ENCODE measurements around the gene S1PR3. TPM values are rescaled to one million over a fixed set of nuclear protein-coding genes. Genes with fewer than 3 reads are reported as not detected.

Gene S1PR3
- total RNA-seq, 1 donor from 2014 or later = 37.9 TPM

DNA sequence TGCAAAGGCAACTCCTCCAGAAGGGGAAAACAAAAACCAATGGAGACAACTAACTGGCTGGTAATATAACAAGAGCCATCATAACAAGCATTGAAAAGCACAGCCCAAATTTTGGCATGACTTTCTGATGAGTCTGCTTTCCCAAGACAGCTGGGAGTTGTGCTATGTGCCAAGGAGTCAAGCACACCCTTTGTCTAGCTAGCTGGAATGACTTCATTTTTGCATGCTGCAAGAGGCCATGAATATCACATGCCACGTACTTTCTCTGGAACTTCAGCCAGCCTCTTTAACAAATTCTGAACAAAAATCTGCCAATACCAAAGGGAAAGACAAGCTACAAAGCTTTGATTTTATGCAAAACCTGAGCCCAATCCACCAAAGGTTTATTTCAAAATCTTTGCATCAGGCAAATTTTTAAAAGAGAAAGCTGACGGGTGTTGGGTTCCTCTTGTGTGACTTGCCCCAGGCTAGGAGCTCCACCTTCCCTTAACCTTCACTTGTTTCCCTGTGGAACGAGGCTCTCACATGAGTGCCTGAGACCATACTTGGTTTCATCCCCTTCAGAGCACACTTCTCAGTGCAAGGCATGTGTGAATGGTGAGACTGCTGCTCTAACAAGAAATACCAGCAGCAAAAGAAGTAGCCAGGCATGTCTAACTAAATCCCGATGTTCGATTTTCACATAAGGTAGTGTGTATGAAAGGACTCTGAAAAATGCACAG, 47.3 kb downstream of the S1PR3 start:
- no peaks in the 10 kb centered on the region for H3K36me3 Mint-ChIP-seq
- no peaks in the 10 kb centered on the region for H3K27me3 Mint-ChIP-seq
- TF ChIP-seq, protein P1, sequence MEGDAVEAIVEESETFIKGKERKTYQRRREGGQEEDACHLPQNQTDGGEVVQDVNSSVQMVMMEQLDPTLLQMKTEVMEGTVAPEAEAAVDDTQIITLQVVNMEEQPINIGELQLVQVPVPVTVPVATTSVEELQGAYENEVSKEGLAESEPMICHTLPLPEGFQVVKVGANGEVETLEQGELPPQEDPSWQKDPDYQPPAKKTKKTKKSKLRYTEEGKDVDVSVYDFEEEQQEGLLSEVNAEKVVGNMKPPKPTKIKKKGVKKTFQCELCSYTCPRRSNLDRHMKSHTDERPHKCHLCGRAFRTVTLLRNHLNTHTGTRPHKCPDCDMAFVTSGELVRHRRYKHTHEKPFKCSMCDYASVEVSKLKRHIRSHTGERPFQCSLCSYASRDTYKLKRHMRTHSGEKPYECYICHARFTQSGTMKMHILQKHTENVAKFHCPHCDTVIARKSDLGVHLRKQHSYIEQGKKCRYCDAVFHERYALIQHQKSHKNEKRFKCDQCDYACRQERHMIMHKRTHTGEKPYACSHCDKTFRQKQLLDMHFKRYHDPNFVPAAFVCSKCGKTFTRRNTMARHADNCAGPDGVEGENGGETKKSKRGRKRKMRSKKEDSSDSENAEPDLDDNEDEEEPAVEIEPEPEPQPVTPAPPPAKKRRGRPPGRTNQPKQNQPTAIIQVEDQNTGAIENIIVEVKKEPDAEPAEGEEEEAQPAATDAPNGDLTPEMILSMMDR (conservative IDR thresholded peaks at IDR 0.05) = no peak
- no peak overlapping the region for H3K27ac Mint-ChIP-seq
- H3K4me1 Mint-ChIP-seq (ENCODE audit: unreplicated experiment) = no peaks in the 10 kb centered on the region
- peaks cover 5% of the 10 kb centered on the region for H3K9me3 Mint-ChIP-seq
- no peak overlapping the region for H3K4me3 Mint-ChIP-seq
- no peak for DNase-seq (ENCODE audit: extremely low spot score, unreplicated experiment)

- no peaks in the 10 kb centered on the region for H3K36me3 Mint-ChIP-seq
- peaks cover 5% of the 10 kb centered on the region for H3K9me3 Mint-ChIP-seq
- TF ChIP-seq, protein P1 (conservative IDR thresholded peaks at IDR 0.05) = no peak
- no peaks in the 10 kb centered on the region for H3K27me3 Mint-ChIP-seq
- H3K27ac Mint-ChIP-seq = no peak overlapping the region
- no peak for DNase-seq (ENCODE audit: extremely low spot score, unreplicated experiment)
- no peak overlapping the region for H3K4me3 Mint-ChIP-seq
- no peaks in the 10 kb centered on the region for H3K4me1 Mint-ChIP-seq (ENCODE audit: unreplicated experiment)
These were observed 47.8 kb downstream of the S1PR3 start for GRCh38 chr9:89039104-89039465.

DNA sequence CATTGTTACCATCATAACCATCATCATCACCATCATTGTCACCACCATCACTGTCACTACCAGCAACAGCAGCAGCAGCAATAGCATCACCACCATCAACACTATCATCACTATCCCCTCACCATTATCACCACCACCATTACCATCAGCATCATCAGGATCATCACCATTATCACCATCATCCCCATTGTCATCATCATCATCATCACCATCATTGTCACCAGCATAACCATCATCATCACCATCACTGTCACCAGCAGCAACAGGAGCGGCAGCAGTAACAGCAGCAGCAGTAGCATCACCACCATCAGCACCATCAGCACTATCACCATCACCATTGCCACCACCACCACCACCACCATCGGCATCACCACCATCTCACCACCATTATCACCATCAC, 48.4 kb downstream of the S1PR3 start:
- Mint-ChIP-seq H3K4me3 (no peak overlapping the region), H3K9me3 (peaks cover 5% of the 10 kb centered on the region), H3K36me3 (no peaks in the 10 kb centered on the region)

GRCh38 chr9:89042984-89043383, 51.7 kb downstream of the S1PR3 start:
- no peaks in the 10 kb centered on the region for H3K36me3 Mint-ChIP-seq
- H3K9me3 Mint-ChIP-seq = no peaks in the 10 kb centered on the region
- no peak overlapping the region for H3K27ac Mint-ChIP-seq
- TF ChIP-seq, protein P1 (conservative IDR thresholded peaks at IDR 0.05) = no peak
- no peak for DNase-seq (ENCODE audit: extremely low spot score, unreplicated experiment)
- no peaks in the 10 kb centered on the region for H3K27me3 Mint-ChIP-seq
- H3K4me3 Mint-ChIP-seq = no peak overlapping the region
- H3K4me1 Mint-ChIP-seq (ENCODE audit: unreplicated experiment) = no peaks in the 10 kb centered on the region

More for the DNA sequence above, 48.4 kb downstream of the S1PR3 start:
- TF ChIP-seq, protein P1 (conservative IDR thresholded peaks at IDR 0.05) = no peak
- no peak overlapping the region for H3K27ac Mint-ChIP-seq
- H3K4me1 Mint-ChIP-seq (ENCODE audit: unreplicated experiment) = no peaks in the 10 kb centered on the region
- no peak for DNase-seq (ENCODE audit: extremely low spot score, unreplicated experiment)
- no peaks in the 10 kb centered on the region for H3K27me3 Mint-ChIP-seq

GRCh38 chr9:89044104-89044503, 52.8 kb downstream of the S1PR3 start:
- H3K4me1 Mint-ChIP-seq (ENCODE audit: unreplicated experiment) = no peaks in the 10 kb centered on the region
- TF ChIP-seq, protein P1 (conservative IDR thresholded peaks at IDR 0.05) = no peak
- DNase-seq (ENCODE audit: extremely low spot score, unreplicated experiment) = no peak
- no peaks in the 10 kb centered on the region for H3K27me3 Mint-ChIP-seq
- H3K27ac Mint-ChIP-seq = no peak overlapping the region
- no peaks in the 10 kb centered on the region for H3K9me3 Mint-ChIP-seq
- no peak overlapping the region for H3K4me3 Mint-ChIP-seq
- H3K36me3 Mint-ChIP-seq = no peaks in the 10 kb centered on the region
